Caco-2 (cell line): Measurements from ENCODE around the gene VGLL1. TPM values are rescaled to one million over a fixed set of nuclear protein-coding genes. Genes with fewer than 3 reads are reported as not detected.

Experiments used
- BruUV-seq: library from RNA; stranded (reverse); fragments of 400-500 nt; replicated peaks from 2 replicates; lab custom pipeline; 2021; lab: Mats Ljungman, UMichigan
- CTCF ChIA-PET: fragments of 300-600 bp; sonication (Branson Sonifier 250); formaldehyde crosslinking; loops from one replicate; lab custom pipeline; 2022; ENCODE audit warnings: antibody characterized with exemption; lab: Charles Lee
- POLR2A ChIA-PET: fragments of 300-600 bp; sonication (Branson Sonifier 250); formaldehyde crosslinking; loops from one replicate; lab custom pipeline; 2022; ENCODE audit warnings: antibody characterized with exemption; lab: Charles Lee
- DNase-seq, 2 experiments: peaks; one replicate each; pipeline versions ENCODE4 v3.0.0 to v3.0.0-alpha.2; 2020 to 2022
- H3K27me3 ChIP-seq: replicated peaks from 2 replicates; pipeline ENCODE4 v1.6.0; 2011; ENCODE audit warnings: low read length; ENCODE audit not compliant: control insufficient read depth, insufficient read depth
- H3K36me3 ChIP-seq: 2 replicates; pipeline ENCODE4 v1.5.1; 2011; ENCODE audit warnings: low read length; ENCODE audit not compliant: control insufficient read depth, insufficient read depth
- H3K4me1 ChIP-seq: fragments of 250-450 bp; sonication (Bioruptor Pico); 2 replicates; pipeline ENCODE4 v1.5.1; 2020; ENCODE audit warnings: mild to moderate bottlenecking
- H3K4me3 ChIP-seq: 2 replicates; pipeline ENCODE4 v1.5.1; 2011; ENCODE audit warnings: low read depth, mild to moderate bottlenecking, control low read depth, low read length
- H3K9me3 ChIP-seq: fragments of 250-450 bp; sonication (Bioruptor Pico); 2 replicates; pipeline ENCODE4 v1.5.1; 2020; ENCODE audit warnings: mild to moderate bottlenecking, moderate library complexity
- H3K27ac Mint-ChIP-seq: one replicate; pipeline ENCODE4 v1.8.0; 2022; ENCODE audit warnings: mixed read lengths; ENCODE audit not compliant: unreplicated experiment
- H3K27me3 Mint-ChIP-seq: one replicate; pipeline ENCODE4 v1.8.0; 2022; ENCODE audit warnings: mixed read lengths; ENCODE audit not compliant: insufficient read depth, unreplicated experiment
- H3K36me3 Mint-ChIP-seq: one replicate; pipeline ENCODE4 v1.8.0; 2022; ENCODE audit warnings: mild to moderate bottlenecking, mixed read lengths; ENCODE audit not compliant: insufficient read depth, unreplicated experiment
- H3K4me1 Mint-ChIP-seq: one replicate; pipeline ENCODE4 v1.8.0; 2022; ENCODE audit warnings: low read depth, mixed read lengths; ENCODE audit not compliant: unreplicated experiment
- H3K4me3 Mint-ChIP-seq: one replicate; pipeline ENCODE4 v1.8.0; 2022; ENCODE audit warnings: mild to moderate bottlenecking, moderate library complexity, mixed read lengths; ENCODE audit not compliant: unreplicated experiment
- H3K9me3 Mint-ChIP-seq: one replicate; pipeline ENCODE4 v1.8.0; 2022; ENCODE audit warnings: mixed read lengths; ENCODE audit not compliant: unreplicated experiment
- intact Hi-C: fragments of 100-400 bp; cut with micrococcal nuclease; formaldehyde crosslinking; loops from one replicate; pipeline ENCODE4 v1.10.0; 2022; ENCODE audit not compliant: unreplicated experiment
- total RNA-seq: library from RNA; stranded (reverse); gene quantifications from 2 replicates; pipeline ENCODE4 v1.2.3, GENCODE V29; 2022
- TF ChIP-seq, protein P1 (sequence below), 2 experiments: fragments of 200-600 bp in 1 of 2; IDR thresholded peaks; 1 replicate in 1 of 2; 2 replicates in 1 of 2; pipeline versions ENCODE4 v1.5.1 to v1.8.0; 2011 to 2022; ENCODE audit warnings: antibody characterized with exemption in 1 of 2, control low read depth in 1 of 2, inconsistent platforms in 1 of 2, low read depth in 1 of 2, low read length in 1 of 2, mild to moderate bottlenecking in 1 of 2, moderate library complexity in 1 of 2; ENCODE audit not compliant: insufficient read depth in 1 of 2, severe bottlenecking in 1 of 2, unreplicated experiment in 1 of 2

VGLL1 gene
- total RNA-seq, 1 experiment from 2014 or later: 49.5 TPM

DNA sequence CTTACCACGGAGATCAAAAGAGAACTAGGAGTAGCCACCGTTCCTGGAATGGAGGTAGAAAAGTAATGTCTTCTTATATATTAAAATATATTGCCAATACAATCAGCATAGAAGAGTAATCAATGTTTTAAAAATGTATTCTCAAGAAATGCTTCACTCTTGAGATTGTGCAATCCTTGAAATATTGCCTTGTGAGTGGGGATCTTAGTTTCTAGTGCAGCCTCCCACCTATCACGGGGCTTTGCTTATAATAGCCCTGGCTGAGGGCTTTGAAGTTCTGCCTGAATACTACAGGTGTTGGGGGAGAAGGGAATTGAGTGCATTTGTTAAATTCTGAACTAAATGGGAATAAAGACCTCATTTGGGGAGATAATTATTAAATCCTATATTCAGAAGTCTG is 55.5 kb downstream of the VGLL1 start:
- Histone ChIP-seq H3K9me3 (no peaks in the 10 kb centered on the region), H3K27me3 (no peaks in the 10 kb centered on the region), H3K4me1 (no peaks in the 10 kb centered on the region), H3K36me3 (no peaks in the 10 kb centered on the region), H3K4me3 (no peak overlapping the region)
- TF ChIP-seq, protein P1, sequence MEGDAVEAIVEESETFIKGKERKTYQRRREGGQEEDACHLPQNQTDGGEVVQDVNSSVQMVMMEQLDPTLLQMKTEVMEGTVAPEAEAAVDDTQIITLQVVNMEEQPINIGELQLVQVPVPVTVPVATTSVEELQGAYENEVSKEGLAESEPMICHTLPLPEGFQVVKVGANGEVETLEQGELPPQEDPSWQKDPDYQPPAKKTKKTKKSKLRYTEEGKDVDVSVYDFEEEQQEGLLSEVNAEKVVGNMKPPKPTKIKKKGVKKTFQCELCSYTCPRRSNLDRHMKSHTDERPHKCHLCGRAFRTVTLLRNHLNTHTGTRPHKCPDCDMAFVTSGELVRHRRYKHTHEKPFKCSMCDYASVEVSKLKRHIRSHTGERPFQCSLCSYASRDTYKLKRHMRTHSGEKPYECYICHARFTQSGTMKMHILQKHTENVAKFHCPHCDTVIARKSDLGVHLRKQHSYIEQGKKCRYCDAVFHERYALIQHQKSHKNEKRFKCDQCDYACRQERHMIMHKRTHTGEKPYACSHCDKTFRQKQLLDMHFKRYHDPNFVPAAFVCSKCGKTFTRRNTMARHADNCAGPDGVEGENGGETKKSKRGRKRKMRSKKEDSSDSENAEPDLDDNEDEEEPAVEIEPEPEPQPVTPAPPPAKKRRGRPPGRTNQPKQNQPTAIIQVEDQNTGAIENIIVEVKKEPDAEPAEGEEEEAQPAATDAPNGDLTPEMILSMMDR (IDR thresholded peaks at IDR 0.05; ENCODE audit: insufficient read depth in 1 of 2, low read depth in 1 of 2, low read length in 1 of 2, severe bottlenecking in 1 of 2, unreplicated experiment in 1 of 2): no peak
- H3K9me3 Mint-ChIP-seq: no peaks in the 10 kb centered on the region
- H3K27ac Mint-ChIP-seq: no peak overlapping the region
- ChIA-PET CTCF (no interaction called here), POLR2A (no interaction called here)
- no TSS peak for BruUV-seq
- DNase-seq: no peak
- no peaks in the 10 kb centered on the region for H3K27me3 Mint-ChIP-seq
- H3K36me3 Mint-ChIP-seq: no peaks in the 10 kb centered on the region
- intact Hi-C loops: no loop called here
- no peak overlapping the region for H3K4me3 Mint-ChIP-seq
- H3K4me1 Mint-ChIP-seq: no peaks in the 10 kb centered on the region

DNA sequence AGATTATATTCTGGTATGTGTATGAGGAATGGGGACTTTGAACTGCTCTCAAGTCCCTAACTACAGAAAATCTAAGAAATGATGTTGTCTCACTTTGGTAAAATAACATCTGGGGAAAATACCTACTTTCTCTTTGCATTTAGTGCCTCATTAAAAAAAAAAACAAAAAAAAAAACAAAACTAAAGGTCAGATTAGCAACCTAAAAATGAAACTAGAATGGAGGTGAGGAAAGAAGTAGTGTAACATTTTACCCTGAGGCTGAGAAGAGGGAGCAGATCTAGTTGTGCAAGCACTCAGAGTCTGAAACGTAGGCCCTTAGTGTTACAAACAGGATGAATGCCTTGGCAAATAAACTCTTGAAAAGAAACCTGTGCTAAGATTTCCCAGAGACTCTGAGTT is 56.0 kb downstream of the VGLL1 start:
- CTCF ChIA-PET: no interaction called here

DNA sequence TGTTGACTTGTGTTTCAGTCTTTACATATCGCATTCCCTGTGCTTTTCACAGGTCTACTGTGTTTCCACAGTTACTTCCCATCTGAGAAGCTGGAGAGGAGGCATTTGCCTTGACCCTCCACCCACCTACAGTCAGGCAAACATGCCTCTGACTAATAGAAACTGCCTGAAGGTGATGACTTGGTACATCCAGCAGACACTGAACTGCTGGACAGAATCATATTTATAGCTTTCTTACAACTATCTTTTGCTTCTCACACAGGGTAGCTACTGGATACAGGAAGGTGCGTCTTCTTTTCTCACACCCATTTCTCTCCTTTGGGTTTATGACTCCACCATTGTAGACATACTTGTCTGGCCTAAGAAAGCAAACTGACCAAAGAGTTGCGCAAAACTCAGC is 58.0 kb downstream of the VGLL1 start:
- H3K4me1 Mint-ChIP-seq: no peaks in the 10 kb centered on the region
- no peaks in the 10 kb centered on the region for H3K36me3 Mint-ChIP-seq
- ChIA-PET POLR2A (no interaction called here), CTCF (no interaction called here)
- DNase-seq: no peak
- Histone ChIP-seq H3K4me1 (no peaks in the 10 kb centered on the region), H3K27me3 (no peaks in the 10 kb centered on the region), H3K4me3 (no peak overlapping the region), H3K9me3 (no peaks in the 10 kb centered on the region), H3K36me3 (no peaks in the 10 kb centered on the region)
- intact Hi-C loops: no loop called here
- BruUV-seq: no TSS peak
- H3K9me3 Mint-ChIP-seq: no peaks in the 10 kb centered on the region
- no peaks in the 10 kb centered on the region for H3K27me3 Mint-ChIP-seq
- no peak overlapping the region for H3K4me3 Mint-ChIP-seq
- H3K27ac Mint-ChIP-seq: no peak overlapping the region
- TF ChIP-seq, protein P1 (IDR thresholded peaks at IDR 0.05; ENCODE audit: insufficient read depth in 1 of 2, low read depth in 1 of 2, low read length in 1 of 2, severe bottlenecking in 1 of 2, unreplicated experiment in 1 of 2): no peak

More for the DNA sequence above, 56.0 kb downstream of the VGLL1 start:
- H3K27ac Mint-ChIP-seq: no peak overlapping the region
- Histone ChIP-seq H3K9me3 (no peaks in the 10 kb centered on the region), H3K27me3 (no peaks in the 10 kb centered on the region), H3K36me3 (no peaks in the 10 kb centered on the region), H3K4me3 (no peak overlapping the region), H3K4me1 (no peaks in the 10 kb centered on the region)
- no peaks in the 10 kb centered on the region for H3K9me3 Mint-ChIP-seq
- no peaks in the 10 kb centered on the region for H3K4me1 Mint-ChIP-seq
- intact Hi-C loops: no loop called here
- BruUV-seq: no TSS peak
- H3K36me3 Mint-ChIP-seq: no peaks in the 10 kb centered on the region
- no peak overlapping the region for H3K4me3 Mint-ChIP-seq
- POLR2A ChIA-PET: no interaction called here
- no peaks in the 10 kb centered on the region for H3K27me3 Mint-ChIP-seq
- DNase-seq: no peak
- TF ChIP-seq, protein P1 (IDR thresholded peaks at IDR 0.05; ENCODE audit: insufficient read depth in 1 of 2, low read depth in 1 of 2, low read length in 1 of 2, severe bottlenecking in 1 of 2, unreplicated experiment in 1 of 2): no peak
